Measurements from ENCODE around the gene GMPS.

The GMPS gene

GRCh38 chr3:155921486-155921885, 51.0 kb downstream of the GMPS start:
- TF ChIP-seq, protein P1, sequence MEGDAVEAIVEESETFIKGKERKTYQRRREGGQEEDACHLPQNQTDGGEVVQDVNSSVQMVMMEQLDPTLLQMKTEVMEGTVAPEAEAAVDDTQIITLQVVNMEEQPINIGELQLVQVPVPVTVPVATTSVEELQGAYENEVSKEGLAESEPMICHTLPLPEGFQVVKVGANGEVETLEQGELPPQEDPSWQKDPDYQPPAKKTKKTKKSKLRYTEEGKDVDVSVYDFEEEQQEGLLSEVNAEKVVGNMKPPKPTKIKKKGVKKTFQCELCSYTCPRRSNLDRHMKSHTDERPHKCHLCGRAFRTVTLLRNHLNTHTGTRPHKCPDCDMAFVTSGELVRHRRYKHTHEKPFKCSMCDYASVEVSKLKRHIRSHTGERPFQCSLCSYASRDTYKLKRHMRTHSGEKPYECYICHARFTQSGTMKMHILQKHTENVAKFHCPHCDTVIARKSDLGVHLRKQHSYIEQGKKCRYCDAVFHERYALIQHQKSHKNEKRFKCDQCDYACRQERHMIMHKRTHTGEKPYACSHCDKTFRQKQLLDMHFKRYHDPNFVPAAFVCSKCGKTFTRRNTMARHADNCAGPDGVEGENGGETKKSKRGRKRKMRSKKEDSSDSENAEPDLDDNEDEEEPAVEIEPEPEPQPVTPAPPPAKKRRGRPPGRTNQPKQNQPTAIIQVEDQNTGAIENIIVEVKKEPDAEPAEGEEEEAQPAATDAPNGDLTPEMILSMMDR (IDR thresholded peaks at IDR 0.05; ENCODE audit: control extremely low read depth, extremely low read depth, low read depth, missing control alignments), result no peak
- DNase-seq (ENCODE audit: extremely low spot score), result no peak
- CTCF ChIA-PET, result interaction anchor here (6.6 kb wide), 1 partner anchor 115 kb away, joined by 25 read pairs; the partner anchor contains the start of gene C3orf33
- POLR2A ChIA-PET, result interaction anchor here (0.6 kb wide), 1 partner anchor 59 kb away, joined by 6 read pairs; no protein-coding TSS in a partner anchor

DNA sequence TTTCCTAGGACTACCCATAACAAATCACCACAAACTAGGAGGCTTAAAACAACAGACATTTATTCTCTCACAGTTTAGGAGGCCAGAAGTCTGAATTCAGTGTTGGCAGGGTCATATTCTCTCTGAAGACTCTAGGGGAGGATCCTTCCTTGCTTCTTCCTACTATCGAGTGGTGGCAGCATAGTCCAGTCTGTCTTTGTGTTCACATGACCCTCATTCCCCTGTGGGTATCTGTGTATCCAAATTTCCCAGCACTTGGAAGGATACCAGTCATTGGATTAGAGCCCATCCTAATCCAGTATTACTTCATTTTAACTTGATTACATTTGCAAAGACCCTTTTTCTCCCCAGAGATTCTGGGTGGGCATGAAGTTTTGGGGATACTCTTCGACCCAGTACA, 63.8 kb downstream of the GMPS start:
- POLR2A ChIA-PET, result no interaction called here
- DNase-seq (ENCODE audit: extremely low spot score), result no peak
- CTCF ChIA-PET, result interaction anchor here (1.3 kb wide), 1 partner anchor 37 kb away, joined by 3 read pairs; no protein-coding TSS in a partner anchor
- TF ChIP-seq, protein P1 (IDR thresholded peaks at IDR 0.05; ENCODE audit: control extremely low read depth, extremely low read depth, low read depth, missing control alignments), result no peak

- TF ChIP-seq, protein P1 (IDR thresholded peaks at IDR 0.05; ENCODE audit: control extremely low read depth, extremely low read depth, low read depth, missing control alignments), result no peak
- ChIA-PET CTCF (interaction anchor here (1.0 to 1.7 kb wide), 4 partner anchors 10 to 133 kb away, joined by 3 to 7 read pairs (median 4); partner anchors contain the start of gene C3orf33), POLR2A (no interaction called here)
- DNase-seq (ENCODE audit: extremely low spot score), result no peak
These were observed 68.0 kb downstream of the GMPS start for GRCh38 chr3:155938409-155938808.

GRCh38 chr3:155941354-155941753, 70.9 kb downstream of the GMPS start:
- DNase-seq (ENCODE audit: extremely low spot score), result no peak
- ChIA-PET POLR2A (no interaction called here), CTCF (interaction anchor here (1.0 to 1.9 kb wide), 2 partner anchors 9 to 135 kb away, joined by 7 to 9 read pairs; partner anchors contain the start of gene C3orf33)
- TF ChIP-seq, protein P1 (IDR thresholded peaks at IDR 0.05; ENCODE audit: control extremely low read depth, extremely low read depth, low read depth, missing control alignments), result no peak

- DNase-seq (ENCODE audit: extremely low spot score), result no peak
These were observed 73.6 kb downstream of the GMPS start for GRCh38 chr3:155944081-155944480.

DNA sequence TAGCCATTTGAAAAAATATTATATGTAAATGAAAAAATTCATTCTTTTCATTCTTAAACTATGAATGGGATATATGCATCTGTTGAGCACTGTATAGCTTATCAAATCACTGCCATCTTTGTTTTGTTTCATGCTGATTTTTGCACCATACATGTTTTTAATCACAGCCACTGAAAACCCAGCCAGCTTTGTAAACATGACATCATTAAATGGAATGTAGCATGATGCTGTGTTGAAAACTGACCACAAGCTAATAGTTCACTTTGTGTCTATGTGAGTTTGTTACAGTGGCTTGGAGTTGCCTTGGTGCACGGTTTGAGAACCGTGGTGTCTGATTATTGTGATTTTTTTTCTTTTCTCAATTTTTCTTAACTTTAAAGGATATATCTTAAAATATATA, 75.7 kb downstream of the GMPS start:
- no peak for DNase-seq (ENCODE audit: extremely low spot score)
- ChIA-PET POLR2A (no interaction called here), CTCF (interaction anchor here (1.4 kb wide), 1 partner anchor 17 kb away, joined by 3 read pairs; no protein-coding TSS in a partner anchor)
- TF ChIP-seq, protein P1 (IDR thresholded peaks at IDR 0.05; ENCODE audit: control extremely low read depth, extremely low read depth, low read depth, missing control alignments), result no peak

More at GRCh38 chr3:155944081-155944480, 73.6 kb downstream of the GMPS start:
- TF ChIP-seq, protein P1 (IDR thresholded peaks at IDR 0.05; ENCODE audit: control extremely low read depth, extremely low read depth, low read depth, missing control alignments), result no peak
- ChIA-PET POLR2A (no interaction called here), CTCF (interaction anchor here (1.8 kb wide), 1 partner anchor 13 kb away, joined by 5 read pairs; no protein-coding TSS in a partner anchor)
